Measurements from ENCODE around the gene METTL3.
A peak's percentile ranks its signal among the peaks of the same experiment; 100 is the strongest.
"Not testable (repeated sequence)": the region's sequence is repeated elsewhere in the genome, so short reads cannot be mapped to it uniquely, and the experiment has no call there.

The METTL3 gene

DNA sequence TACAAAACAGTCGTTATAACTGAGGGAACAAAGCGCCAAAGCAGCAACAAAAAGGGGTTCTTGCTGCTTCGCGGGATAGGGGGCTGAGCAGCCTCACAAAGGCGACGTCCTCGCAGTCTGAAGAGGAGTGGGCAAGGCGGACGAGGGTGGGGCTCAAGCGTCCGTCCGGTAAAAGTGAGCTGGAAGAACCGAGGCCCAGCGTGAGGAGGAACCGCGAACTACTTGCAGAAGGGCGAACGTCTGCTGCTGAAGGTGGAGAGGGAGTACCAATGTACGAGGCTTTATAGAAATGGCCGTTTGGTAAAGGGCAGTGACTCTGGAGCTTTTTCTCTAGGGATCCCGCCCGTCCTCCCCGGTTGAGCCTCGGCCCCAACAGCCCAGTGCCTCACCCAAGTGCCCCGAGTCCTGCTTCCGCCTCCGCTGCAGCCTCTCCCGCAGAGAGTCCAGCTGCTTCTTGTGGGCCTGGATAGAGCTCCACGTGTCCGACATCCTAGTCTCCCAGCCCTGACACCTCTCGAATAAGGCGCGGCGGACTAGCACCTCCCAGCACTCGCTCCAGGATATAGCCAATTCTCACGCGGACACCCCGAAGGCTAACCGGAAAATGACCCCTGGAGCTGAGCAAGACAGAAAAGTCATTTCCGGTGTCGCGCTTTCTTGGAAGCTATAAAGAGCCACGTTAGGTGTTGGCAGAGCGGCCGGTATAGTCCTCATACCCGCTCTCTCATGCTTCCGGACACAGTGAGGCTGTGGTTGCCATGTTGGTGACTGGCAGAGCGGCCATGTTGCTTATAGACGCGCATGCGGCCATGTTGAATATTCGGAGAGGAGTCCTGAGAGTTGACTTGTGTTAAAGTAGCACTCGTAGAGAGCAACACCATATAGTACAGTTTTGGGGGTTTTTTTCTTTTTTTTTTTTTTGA lies at the start of gene METTL3:
TSS of gene METTL3 (minus strand) at position 606 of the 923 bp plus-strand sequence. CDS start at position 489, 117 bp downstream.
- DNase-seq = peak; percentile 90
- H3K27ac Mint-ChIP-seq = peak within 1 kb of the TSS; percentile 98
- peaks cover 28% of the 10 kb centered on the region for H3K36me3 Mint-ChIP-seq (ENCODE audit: low read depth)
- no peaks in the 10 kb centered on the region for H3K27me3 Mint-ChIP-seq
- H3K4me1 Mint-ChIP-seq = peaks cover 39% of the 10 kb centered on the region
- H3K9me3 Mint-ChIP-seq = peaks cover 8% of the 10 kb centered on the region
- ATAC-seq = peak; percentile 100
- peak within 1 kb of the TSS; percentile 99 for H3K4me3 Mint-ChIP-seq

DNA sequence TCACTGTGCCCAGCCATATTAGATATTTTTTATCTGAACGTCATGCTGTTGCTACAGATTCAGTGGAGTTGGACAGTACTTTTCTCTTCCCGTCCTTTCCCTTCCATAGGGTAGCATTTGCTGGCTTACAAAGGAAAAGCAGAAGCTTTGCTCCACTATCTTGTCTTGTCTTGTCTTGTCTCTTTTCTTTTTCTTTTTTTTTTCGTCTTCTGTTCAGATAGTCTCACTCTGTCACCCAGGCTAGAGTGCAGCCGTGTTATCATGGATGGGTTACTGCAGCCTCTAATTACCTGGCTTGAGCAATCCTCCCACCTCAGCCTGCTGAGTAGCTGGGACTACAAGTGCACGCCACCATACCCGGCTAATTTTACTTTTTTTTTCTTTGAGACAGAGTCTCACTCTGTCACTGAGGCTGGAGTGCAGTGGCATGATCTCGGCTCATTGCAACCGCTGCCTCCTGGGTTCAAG lies 47.6 kb upstream of the METTL3 start:
- ATAC-seq = no peak
- no peak overlapping the region for H3K4me3 Mint-ChIP-seq
- H3K4me1 Mint-ChIP-seq = peaks cover 6% of the 10 kb centered on the region
- H3K36me3 Mint-ChIP-seq (ENCODE audit: low read depth) = no peaks in the 10 kb centered on the region
- no peak overlapping the region for H3K27ac Mint-ChIP-seq
- H3K27me3 Mint-ChIP-seq = no peaks in the 10 kb centered on the region
- DNase-seq = no peak
- H3K9me3 Mint-ChIP-seq = no peaks in the 10 kb centered on the region

DNA sequence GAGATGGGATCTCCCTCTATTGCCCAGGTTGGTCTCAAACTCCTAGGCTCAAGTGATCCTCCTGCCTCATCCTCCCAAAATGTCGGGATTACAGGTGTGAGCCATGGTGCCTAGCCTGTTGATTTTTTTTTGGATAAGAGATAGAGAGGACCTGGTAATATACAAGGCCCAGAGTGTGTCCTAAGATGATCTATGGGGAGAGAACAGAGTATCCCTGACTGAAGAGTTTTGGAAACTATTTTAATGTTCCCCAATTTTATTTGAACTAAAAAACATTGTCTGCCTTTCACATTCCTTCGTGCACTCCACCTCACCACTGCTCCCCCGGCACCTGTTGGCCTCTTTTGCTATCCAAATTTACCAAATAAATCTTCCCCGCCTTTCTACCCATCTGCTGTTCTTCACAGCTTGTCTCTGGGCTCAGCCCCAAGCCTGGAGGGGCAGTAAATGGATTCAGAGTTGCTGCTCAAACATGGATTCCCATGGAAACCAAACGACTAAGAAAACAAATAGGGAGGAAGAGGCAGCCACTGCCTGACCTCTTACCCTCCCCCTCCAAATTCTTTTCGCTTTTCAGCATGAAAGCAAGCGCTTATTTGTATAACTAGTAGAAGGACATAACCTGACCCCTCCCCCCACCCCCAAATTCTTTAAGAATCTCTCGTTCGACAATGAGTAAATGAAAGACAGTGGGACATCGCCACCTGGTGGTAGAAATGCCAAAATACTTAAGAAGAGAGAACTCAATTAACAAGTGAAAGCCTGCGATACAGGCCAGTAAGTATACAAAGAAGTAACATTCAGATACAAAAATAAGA lies 46.2 kb upstream of the METTL3 start:
- peak; percentile 46 for ATAC-seq
- H3K27ac Mint-ChIP-seq = no peak overlapping the region
- H3K36me3 Mint-ChIP-seq (ENCODE audit: low read depth) = no peaks in the 10 kb centered on the region

DNA sequence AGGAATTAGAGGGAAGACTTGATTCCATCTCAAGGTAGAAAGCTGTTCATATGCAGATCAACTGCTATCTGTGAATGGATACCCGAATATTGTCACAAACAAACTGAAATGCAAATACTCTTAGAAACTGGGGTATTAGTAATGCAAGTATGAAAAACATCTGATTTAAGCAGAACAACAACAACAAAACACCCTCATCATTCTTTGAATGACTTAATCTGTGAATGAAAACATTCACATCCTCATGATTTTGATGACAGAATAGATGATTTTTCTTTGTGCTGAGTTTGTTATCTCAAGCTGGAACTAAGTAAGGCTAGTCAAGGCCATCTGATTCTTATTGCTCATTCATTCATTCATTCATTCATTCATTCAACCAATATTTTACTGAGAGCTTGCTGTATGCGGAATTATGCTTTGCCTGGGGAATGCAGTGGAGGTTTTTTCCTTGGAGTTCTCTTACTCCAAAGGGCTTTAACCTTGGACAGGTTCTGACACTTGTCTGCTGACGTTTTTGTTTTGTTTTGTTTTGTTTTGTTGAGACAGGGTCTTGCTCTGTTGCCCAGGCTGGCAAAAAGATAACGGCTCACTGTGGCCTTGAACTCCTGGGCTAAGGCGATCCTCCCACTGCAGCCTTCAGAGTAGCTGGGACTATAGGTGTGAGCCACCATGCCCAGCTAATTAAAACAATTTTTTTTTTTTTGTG lies 45.4 kb upstream of the METTL3 start:
- no peak for ATAC-seq
- H3K4me3 Mint-ChIP-seq = no peak overlapping the region
- no peak for DNase-seq
- no peaks in the 10 kb centered on the region for H3K9me3 Mint-ChIP-seq
- H3K27ac Mint-ChIP-seq = no peak overlapping the region
- H3K27me3 Mint-ChIP-seq = no peaks in the 10 kb centered on the region
- peaks cover 6% of the 10 kb centered on the region for H3K4me1 Mint-ChIP-seq
- no peaks in the 10 kb centered on the region for H3K36me3 Mint-ChIP-seq (ENCODE audit: low read depth)

More for the DNA sequence above, 46.2 kb upstream of the METTL3 start:
- DNase-seq = peak; percentile 73
- Mint-ChIP-seq H3K4me1 (peaks cover 6% of the 10 kb centered on the region), H3K9me3 (no peaks in the 10 kb centered on the region), H3K4me3 (peak overlapping the region; percentile 45), H3K27me3 (no peaks in the 10 kb centered on the region)

DNA sequence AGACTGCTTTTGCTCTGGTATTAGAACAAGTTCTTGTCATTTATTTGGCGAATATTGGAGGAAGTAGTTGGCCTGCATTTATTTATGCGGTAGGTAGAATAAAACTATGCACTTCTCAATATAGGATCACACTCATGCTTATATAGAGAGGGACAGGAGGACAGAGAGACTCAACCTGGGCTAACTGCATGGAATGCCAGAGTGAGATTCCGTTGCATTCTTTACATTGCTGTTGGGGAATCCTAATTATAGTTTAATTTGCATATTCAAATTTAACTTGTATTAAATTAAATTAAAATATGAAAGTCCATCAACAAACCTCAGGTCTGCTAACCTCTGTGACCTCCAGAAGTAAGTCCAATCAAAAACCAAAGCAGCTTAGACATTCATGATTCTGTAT lies 42.1 kb upstream of the METTL3 start:
- peaks cover 2% of the 10 kb centered on the region for H3K27me3 Mint-ChIP-seq
- H3K4me1 Mint-ChIP-seq = peaks cover 6% of the 10 kb centered on the region
- H3K36me3 Mint-ChIP-seq (ENCODE audit: low read depth) = no peaks in the 10 kb centered on the region
- H3K9me3 Mint-ChIP-seq = no peaks in the 10 kb centered on the region
- H3K4me3 Mint-ChIP-seq = no peak overlapping the region
- no peak overlapping the region for H3K27ac Mint-ChIP-seq
- ATAC-seq (no peak), DNase-seq (no peak)

DNA sequence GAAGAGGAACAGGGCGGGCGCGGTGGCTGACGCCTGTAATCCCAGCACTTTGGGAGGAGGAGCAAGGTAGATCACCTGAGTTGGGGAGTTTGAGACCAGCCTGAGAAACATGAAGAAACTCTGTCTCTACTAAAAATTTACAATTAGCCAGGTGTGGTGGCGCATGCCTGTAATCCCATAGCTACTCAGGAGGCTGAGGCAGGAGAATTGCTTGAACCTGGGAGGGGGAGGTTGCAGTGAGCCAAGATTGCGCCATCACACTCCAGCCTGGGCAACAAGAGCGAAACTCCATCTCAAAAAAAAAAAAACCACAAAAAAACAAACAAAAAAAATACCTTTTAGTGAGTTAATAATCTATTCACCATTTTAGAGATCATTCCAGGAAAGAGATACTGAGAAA lies 33.4 kb upstream of the METTL3 start:
- not testable (repeated sequence) for H3K4me3 Mint-ChIP-seq; H3K27me3 Mint-ChIP-seq; DNase-seq; H3K9me3 Mint-ChIP-seq; H3K4me1 Mint-ChIP-seq; H3K36me3 Mint-ChIP-seq (ENCODE audit: low read depth); ATAC-seq; H3K27ac Mint-ChIP-seq

DNA sequence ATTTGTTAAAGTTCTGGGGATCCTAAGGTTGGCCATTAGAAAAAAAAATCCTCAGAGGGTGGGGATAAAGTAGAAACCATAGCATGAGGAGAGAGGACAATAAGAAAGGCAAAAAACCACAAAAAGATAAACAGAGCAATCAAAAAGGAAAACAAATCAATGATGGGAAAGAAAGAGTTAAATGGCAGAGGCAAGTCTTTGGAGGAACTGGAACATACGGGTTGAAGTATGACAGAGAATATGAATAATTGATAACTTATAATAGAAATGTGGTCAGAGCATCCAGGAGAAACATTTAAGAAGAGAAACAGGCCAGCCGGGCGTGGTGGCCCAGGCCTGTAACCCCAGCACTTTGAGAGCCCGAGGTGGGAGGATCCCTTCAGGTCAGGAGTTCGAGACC lies 32.8 kb upstream of the METTL3 start:
- peaks cover 10% of the 10 kb centered on the region for H3K27me3 Mint-ChIP-seq
- no peaks in the 10 kb centered on the region for H3K9me3 Mint-ChIP-seq
- no peak overlapping the region for H3K4me3 Mint-ChIP-seq
- H3K36me3 Mint-ChIP-seq (ENCODE audit: low read depth) = no peaks in the 10 kb centered on the region
- no peak for DNase-seq
- H3K27ac Mint-ChIP-seq = no peak overlapping the region
- ATAC-seq = no peak
- H3K4me1 Mint-ChIP-seq = no peaks in the 10 kb centered on the region

DNA sequence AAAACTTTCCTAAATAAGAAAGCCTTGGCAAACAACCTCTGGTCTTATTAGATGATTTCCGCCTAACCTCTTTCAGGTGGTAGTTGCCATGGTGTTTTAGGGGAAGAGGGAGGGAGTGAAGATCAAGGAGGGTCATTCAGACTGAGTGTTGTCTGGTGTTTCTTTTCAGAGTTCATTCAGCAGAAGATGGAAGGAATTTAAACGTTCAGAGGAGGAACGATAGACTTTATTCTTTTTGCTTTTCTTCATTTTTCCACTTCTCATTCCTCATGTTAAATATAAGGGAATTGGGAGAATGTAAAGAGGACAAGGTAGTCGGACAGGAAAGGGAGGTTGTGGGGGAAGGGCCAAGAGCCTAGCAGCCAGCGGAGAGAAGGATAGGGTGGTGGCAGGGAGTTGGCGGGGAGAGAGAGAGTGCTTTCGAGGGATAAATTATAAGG lies 32.4 kb upstream of the METTL3 start:
- DNase-seq (no peak), ATAC-seq (no peak)
- Mint-ChIP-seq H3K36me3 (ENCODE audit: low read depth) (no peaks in the 10 kb centered on the region), H3K27ac (no peak overlapping the region), H3K4me1 (no peaks in the 10 kb centered on the region), H3K4me3 (no peak overlapping the region), H3K9me3 (no peaks in the 10 kb centered on the region), H3K27me3 (peaks cover 13% of the 10 kb centered on the region)

DNA sequence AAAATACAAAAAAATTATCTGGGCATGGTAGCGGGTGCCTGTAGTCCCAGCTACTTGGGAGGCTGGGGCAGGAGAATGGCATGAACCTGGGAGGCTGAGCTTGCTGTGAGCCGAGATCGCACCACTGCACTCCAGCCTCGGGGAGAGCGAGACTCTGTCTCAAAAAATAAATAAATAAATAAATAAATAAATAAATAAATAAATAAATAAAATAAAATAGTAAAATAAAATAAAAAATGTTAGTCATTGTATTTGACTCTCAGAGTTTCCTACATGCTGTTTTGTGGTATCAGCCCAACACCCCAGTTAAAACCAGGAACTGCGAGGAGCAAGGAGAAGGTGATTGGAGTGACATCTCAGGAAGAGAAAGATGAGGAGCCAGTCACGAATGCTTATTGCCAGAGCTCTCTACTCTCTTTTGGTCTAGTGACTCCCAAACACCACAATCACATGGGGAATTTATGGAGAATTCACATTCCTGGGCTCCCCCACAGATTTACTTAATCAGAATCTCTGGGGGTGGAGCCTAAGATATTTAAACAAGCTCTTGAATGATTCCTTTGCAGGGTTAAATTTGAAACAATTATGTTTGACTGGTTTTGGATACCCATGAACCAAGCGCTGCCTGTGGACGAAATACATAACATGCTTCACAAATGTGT lies 30.4 kb upstream of the METTL3 start:
- H3K4me1 Mint-ChIP-seq = peaks cover 6% of the 10 kb centered on the region
- H3K9me3 Mint-ChIP-seq = no peaks in the 10 kb centered on the region
- no peak for ATAC-seq
- no peak overlapping the region for H3K4me3 Mint-ChIP-seq
- H3K36me3 Mint-ChIP-seq (ENCODE audit: low read depth) = no peaks in the 10 kb centered on the region
- DNase-seq = no peak
- peaks cover 28% of the 10 kb centered on the region for H3K27me3 Mint-ChIP-seq
- no peak overlapping the region for H3K27ac Mint-ChIP-seq

DNA sequence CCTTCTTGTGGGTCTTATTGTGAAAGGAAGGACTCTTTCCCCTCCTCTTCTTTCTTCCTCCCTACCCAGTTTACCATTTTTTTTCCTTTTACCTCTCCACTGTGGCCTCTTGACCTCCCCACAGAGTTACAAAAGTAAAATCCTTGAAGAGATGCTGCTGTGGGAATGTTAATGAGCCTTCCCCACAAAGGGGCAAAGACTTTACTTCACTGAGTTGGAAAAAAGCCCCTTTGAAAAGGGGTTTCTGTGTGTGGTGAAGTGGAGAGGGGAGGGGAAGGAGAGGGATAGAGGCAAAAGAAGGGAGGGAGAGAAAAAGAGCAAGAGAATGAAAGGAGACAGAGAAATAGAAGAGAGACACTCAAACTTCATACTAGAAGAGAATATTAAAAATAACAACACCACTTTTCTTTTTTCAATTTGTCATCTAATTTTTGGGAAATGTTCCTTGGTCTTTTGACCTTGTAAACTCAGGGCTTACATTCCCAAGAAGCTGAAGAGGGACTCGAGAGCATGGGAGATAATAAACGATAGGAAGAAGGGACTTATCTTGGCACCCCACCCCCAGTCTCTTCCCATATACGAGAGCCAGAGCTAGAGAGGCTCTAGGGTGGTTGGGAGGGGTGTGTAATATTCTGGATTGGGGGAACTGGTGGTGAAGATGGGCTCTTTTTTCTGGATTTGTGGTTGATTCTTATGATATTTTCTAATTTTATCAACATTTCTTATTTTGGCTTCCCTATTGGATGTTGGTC lies 28.2 kb upstream of the METTL3 start:
- ATAC-seq = no peak
- Mint-ChIP-seq H3K4me3 (no peak overlapping the region), H3K9me3 (no peaks in the 10 kb centered on the region), H3K27ac (no peak overlapping the region), H3K4me1 (peaks cover 8% of the 10 kb centered on the region), H3K36me3 (ENCODE audit: low read depth) (no peaks in the 10 kb centered on the region), H3K27me3 (peaks cover 48% of the 10 kb centered on the region)
- DNase-seq = no peak

DNA sequence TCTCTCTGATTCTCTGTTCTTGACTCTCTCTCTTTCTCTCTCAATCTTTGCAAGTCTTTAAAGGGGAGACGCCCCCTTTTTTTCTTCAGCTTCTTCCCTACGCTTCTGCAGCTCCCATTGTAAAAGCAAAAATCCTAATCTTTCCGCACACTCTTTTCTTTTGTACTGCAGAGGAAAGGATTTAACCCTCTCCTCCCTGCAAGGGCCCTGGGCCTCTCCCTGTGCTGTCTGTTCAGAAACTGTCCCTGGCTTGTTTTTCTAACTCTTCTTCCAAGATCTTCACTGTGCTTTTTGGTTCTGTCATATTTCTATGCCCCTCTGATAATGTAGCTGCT lies 25.9 kb upstream of the METTL3 start:
- no peak for DNase-seq
- Mint-ChIP-seq H3K27ac (no peak overlapping the region), H3K4me3 (no peak overlapping the region), H3K4me1 (peaks cover 8% of the 10 kb centered on the region), H3K36me3 (ENCODE audit: low read depth) (no peaks in the 10 kb centered on the region), H3K9me3 (no peaks in the 10 kb centered on the region), H3K27me3 (peaks cover 55% of the 10 kb centered on the region)
- ATAC-seq = no peak

DNA sequence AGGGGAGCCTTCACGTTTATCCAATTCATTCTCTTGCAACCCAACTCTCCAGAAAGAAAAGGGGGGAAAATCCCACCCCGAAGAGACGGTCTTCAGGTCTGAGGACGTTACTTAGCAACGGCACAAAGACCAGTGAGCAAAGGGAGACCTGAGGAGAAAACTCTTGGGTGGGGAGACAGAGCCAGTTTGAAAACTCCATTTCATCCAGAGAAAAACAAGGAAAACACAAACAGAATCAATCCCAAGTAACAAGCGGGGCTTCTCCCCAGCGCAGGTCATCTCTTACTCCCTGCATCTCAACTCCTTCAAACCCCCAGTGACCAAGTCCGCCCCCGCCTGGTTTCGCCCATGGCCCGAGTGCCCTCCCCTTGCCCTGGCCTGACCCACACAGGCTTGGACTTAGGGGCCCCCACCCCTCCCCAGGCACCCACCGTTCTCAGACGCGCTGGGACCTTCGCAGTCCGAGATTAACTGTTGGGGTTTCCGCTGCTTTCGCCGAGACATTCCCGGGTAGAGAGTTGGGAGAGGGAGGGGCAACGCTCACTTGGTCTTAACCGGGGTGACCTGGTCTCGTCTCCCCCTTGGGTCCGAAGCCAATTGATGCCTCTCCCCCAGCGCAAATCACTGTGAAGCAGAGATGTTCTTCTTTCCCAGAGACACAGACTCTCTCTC lies 25.4 kb upstream of the METTL3 start:
- Mint-ChIP-seq H3K4me3 (no peak overlapping the region), H3K27me3 (peaks cover 55% of the 10 kb centered on the region), H3K27ac (no peak overlapping the region), H3K36me3 (ENCODE audit: low read depth) (no peaks in the 10 kb centered on the region), H3K4me1 (peaks cover 8% of the 10 kb centered on the region), H3K9me3 (no peaks in the 10 kb centered on the region)
- ATAC-seq = no peak
- DNase-seq = no peak
